T47D (cell line): ENCODE measurements around the gene PPP1R15B.

Experiments used
- DNase-seq, 2 experiments: peaks; one replicate each; pipeline versions ENCODE4 v3.0.0 to v3.0.0-alpha.2; 2011 to 2012; ENCODE audit warnings: low read depth in 1 of 2, low spot score in 1 of 2
- JUND ChIP-seq: IDR thresholded peaks from 2 replicates; pipeline ENCODE4 v1.6.1; 2012; ENCODE audit warnings: low read depth
- in situ Hi-C: cut with HindIII; loops from 2 replicates; pipeline ENCODE4 v1.10.0; 2016; ENCODE audit warnings: low sequenced_read_pairs, low pct_unique_long_range_greater_than_20kb

Gene PPP1R15B

DNA sequence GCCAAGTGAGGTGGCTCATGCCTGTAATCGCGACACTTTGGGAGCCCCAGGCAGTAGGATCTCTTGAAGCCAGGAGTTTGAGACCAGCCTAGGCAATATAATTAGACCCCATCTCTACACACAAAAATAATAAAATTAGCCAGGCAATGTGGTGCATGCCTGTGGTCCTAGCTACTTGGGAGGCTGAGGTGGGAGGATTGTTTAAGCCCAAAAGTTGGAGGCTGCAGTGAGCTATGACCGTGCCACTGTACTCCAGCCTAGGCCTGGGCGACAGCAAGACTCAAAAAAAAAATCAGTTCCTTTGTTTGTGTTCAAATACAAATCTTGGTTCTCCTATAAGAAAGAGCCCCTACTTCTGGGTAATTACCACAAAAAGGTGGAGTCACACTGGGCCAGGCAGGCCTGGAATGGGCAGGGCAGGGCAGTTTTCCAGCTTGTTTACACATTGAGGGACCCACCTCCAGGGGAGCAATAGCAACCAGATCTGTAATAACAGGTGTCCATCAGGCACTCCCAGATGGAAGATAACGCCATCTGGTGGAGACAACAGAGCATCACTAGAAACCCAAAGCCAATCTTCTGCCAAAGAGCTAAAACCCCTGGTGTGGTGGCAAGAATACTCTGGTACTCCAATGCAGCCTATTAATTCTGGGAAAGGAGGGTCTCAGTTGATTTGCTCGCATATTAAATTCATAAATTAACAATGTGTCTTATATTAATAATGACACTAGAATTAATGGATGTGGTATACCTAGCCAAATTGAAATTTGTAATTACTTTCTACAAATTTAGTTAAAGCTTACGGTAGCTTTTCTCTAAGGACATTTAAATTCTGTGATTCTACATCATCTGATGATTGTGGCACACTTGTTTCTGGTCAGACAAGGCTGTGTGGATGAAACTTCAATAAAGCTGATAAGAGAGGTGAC lies 13.2 kb downstream of the PPP1R15B start:
- DNase-seq, result peak; percentile 81 to 95
- TF ChIP-seq JUND, result no peak
- in situ Hi-C loops, result no loop called here

DNA sequence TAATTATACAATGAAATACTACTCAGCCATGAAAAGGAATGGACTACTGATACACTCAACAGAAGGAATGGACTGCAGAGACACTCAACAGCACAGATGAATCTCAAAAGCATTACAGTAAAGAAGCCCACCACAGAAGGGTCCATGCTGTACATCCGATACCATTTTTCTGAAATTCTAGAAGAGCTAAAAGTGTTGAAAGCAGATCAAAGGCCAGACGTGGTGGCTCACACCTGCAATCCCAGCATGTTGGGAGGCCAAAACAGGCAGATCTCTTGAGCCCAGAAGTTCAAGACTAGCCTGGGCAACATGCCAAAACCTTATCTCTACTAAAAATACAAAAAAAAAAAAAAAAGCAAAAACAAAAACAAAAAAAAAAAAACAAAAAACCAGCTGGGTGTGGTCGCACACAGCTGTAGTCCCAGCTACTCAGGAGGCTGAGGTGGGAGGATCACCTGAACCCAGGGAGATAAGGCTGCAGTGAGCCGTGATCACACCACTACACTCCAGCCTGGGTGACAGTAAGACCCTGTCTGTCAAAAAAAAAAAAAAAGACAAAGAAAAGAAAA lies 15.5 kb downstream of the PPP1R15B start:
- no peak for TF ChIP-seq JUND
- in situ Hi-C loops, result no loop called here
- DNase-seq, result no peak

DNA sequence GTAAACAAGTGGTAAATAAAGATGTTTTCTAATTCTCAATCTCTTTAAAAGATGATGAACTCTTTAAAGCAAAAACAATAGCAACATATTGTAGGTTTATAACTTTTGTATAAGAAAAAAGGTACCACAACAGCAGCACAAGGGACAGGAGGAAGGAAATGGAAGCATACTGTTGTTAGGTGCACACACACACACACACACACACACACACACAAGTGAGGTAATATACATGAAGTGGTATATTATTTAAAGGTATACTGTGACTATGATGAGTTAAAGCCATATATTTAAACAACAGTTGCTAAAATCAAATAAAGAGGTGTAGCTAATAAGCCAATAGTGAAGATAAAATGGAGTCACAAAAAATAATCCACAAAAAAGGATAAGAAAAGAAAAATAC lies 20.0 kb downstream of the PPP1R15B start:
- TF ChIP-seq JUND, result no peak
- no peak for DNase-seq
- in situ Hi-C loops, result no loop called here

DNA sequence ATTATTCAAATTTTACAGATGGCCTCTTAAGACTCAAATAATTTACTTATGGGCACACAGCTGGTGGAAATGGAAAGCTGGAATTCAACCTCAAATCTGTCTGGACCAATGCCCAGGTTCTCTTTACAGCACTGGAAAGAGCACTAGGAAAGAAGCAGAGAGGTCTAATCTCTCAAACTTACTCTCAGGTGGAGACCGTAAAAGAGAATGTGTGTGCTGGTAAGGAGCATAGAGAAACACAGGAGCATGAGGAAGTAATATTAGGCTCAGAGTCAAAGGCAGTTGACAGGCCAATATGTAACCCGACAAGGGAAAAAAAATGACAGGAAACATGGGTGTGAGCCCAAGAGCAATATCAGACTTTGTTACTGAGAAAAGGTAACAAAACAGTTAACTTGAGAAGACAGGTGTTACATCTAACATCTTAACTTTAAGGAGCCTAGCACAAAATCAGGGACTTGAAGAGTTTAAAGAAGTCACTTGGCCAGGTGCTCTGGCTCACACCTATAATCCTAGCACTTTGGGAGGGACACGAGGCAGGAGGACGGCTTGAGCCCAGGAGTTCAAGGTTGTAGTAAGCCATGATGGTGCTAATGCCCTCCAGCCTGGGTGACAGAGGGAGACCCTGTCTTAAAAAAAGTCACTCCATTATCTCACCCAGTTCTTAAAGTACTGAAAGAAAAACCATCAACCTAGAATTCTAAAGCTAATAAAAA lies 20.7 kb downstream of the PPP1R15B start:
- in situ Hi-C loops, result no loop called here
- DNase-seq, result no peak
- TF ChIP-seq JUND, result no peak

DNA sequence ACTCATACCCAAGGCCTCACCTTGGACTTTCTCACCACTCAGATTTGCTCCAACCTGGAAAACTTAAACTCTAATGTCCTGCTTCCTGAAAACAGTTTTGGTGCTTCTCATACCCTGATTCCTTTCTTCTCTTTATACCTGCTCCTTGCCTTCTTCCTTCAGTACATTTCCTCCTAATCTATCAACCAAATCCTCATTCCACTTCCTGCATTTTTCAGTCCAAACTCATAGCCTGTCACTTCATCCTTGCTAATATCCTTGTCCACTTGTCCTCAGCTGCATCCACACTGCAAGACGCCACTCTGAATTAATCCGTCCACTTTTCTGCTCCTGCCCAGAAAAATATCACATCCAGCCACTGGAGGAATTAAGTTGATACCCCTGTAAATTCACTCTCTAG lies 25.9 kb downstream of the PPP1R15B start:
- no peak for DNase-seq
- in situ Hi-C loops, result no loop called here
- TF ChIP-seq JUND, result no peak

DNA sequence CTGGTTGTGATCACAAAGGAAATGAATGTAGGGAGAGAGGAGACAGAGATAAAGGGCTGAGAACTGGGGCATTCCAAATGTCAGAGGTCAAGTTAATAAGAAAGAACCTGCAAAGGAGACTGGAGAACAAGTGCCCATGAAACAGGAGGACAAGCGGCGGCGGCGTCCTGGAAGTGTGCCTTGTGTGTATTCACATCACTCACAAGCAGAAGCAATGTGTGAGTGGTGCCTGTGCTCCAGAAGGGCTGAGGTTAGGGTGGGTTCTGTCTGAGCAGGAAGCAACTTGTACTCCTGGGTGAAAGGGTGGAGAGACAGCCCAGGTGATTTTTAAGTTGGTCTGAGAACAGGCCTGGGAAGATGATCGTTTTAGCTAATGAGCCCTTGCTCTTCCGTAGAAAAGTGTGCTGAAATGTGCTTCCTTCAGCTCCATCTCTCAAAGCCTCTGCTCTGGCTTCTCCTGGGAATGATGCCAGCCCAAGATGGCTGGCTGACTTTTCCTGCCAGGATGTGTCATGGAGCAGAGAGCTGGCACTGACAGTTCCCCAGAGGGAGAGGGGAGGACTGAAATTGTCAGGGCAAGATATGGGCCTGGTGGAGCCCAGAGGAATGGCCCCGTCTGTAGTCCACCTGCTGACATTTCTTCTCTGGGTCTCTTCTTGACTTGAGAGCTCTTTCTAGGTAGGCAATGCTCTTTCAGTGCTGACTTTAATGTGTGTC lies 26.8 kb downstream of the PPP1R15B start:
- in situ Hi-C loops, result no loop called here
- no peak for TF ChIP-seq JUND
- DNase-seq, result no peak

DNA sequence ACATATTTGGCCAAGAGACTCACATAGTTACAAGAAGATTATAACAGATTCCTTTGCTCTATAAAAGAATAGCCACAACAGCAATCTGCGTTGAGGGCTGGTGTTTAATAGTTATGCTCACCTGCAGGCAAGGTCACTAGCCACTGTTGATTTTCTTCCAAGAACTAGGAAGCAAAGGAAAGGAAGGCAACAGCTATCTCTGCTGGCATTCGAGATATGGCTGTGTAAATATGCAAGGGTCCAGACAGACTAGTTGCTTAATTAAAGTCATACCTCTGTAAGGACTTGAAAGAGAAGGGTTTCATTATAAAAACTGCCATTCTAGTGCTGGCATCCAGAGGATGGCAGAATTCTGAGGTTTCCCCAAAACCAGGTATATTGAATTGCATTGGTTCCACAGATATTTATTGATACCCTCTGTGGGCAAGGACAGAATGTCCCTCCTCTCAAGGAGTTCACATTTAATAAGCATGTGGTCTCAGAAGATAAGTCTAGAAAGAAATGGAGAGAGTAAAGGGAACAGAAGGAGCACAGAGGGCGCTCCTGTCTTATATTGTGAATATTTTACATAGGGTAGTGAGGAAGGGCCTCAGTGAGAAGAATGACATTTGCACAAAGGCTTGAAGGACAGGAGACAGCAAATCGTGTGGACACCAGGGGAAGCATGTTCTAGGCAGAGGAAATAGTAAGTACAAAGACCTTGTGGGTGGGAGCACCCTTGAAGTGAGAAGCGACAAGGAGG lies 28.3 kb downstream of the PPP1R15B start:
- DNase-seq, result peak in 1 of 2 experiments; percentile 52
- in situ Hi-C loops, result no loop called here
- TF ChIP-seq JUND, result no peak

DNA sequence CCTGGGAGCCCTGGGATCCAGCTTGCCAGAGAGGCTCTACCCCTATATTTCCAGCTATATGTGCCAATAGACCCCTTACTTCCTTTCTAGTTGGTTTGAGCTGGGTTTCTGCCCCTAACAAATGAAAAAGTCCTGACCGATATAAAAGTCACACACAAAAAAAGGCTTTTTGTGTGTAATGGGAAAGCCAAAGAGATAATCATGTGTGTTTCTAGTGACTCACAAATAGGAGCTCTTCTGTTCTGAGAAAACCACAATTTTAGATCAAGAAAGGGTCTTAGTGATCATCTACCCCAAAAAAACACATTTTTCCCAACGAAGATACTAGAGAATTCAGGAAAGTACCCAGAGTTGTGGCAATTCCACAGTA lies 28.9 kb downstream of the PPP1R15B start:
- no peak for TF ChIP-seq JUND
- DNase-seq, result no peak
- in situ Hi-C loops, result no loop called here

DNA sequence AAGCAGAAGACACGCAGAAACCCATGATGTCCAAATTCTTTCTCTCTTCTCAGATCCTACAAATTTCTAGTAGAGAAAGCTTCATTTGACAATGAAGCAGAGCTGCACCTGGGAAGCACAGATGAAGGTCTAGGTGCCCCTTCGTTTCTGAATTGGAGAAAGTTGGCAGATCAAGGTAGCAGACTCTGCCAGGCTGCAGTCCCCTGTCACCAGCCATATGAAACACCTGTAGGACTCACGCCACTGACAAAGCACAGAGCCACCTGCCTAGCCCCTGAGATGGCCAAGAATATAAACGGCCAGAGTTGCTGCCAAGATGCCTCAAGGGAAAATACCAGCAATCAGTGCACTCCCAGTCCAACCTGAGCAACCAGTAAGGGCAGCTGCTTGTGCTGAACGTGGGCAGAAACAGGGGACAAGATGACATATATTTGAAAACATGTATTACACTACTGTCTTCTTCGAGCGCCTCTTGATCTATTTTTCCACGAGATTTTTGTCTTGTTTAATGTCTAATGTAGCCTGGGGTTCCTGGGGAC lies 31.3 kb downstream of the PPP1R15B start:
- DNase-seq, result peak; percentile 68 to 98
- in situ Hi-C loops, result no loop called here
- TF ChIP-seq JUND, result peak; percentile 93

DNA sequence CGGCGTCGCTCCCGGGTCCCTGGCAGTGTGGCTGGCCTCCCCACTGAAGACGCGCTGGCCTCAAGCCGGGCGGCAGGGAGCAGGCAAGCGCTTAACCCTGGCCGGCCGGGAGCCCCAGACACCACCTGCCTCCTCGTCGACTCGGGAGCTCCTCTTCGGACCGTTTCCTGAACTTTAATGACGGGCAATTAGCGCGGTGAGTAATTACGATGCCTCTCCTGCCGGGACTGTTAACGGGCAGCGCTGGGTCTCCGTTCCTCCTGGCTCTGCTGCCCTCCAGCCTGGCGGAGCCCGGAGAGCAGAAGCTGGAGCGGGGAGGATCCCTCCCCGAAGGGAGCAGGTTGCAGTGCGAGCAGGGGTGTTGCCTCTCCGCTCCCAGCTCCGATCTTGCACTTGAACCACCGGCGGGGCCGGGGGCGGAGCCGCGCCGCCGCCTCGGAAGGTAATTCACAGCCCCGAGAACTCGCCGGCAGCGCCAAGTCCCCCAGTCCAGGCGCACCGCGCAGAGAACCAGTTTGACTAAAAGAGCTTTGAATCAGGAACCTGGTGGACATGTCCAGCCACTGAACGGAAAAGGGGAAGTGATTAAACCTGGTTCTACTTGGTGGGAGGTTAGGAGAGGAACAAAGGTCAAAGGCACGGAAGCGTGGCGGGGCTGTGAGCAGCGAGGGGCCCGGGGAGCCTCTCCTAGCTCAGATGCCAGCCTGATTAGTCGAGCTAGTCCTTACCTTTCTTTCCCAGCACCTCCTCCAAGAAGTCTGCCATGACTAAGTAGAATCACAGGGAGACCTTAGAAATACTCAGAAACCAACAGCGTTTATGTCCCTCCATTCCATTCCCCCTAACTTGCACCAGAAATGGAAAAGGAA lies 33.6 kb downstream of the PPP1R15B start:
- in situ Hi-C loops, result no loop called here
- TF ChIP-seq JUND, result no peak
- DNase-seq, result peak; percentile 42 to 84
